Thyroid gland (tissue), 4 donors: ENCODE measurements around the gene CD79B. TPM values are rescaled to one million over a fixed set of nuclear protein-coding genes. Genes with fewer than 3 reads are reported as not detected.
A peak's percentile ranks its signal among the peaks of the same experiment; 100 is the strongest.
"Not testable (repeated sequence)": the region's sequence is repeated elsewhere in the genome, so short reads cannot be mapped to it uniquely, and the experiment has no call there.

Source experiments
- DNase-seq, 2 donors: peaks; one replicate each; pipeline ENCODE4 v3.0.0-alpha.2; 2019
- H3K27ac ChIP-seq, 3 donors: fragments of 200-600 bp; sonication (generic); 1 replicate in 2 of 3; 2 replicates in 1 of 3; pipeline ENCODE4 v1.5.1; 2016 to 2019; ENCODE audit warnings: mild to moderate bottlenecking in 1 of 3, moderate library complexity in 1 of 3
- H3K27me3 ChIP-seq: fragments of 200-600 bp; sonication (generic); one replicate; pipeline ENCODE4 v1.5.1; 2019
- H3K36me3 ChIP-seq, 2 donors: fragments of 200-600 bp; sonication (generic); one replicate each; pipeline ENCODE4 v1.5.1; 2016 to 2019
- H3K4me1 ChIP-seq, 2 donors: fragments of 200-600 bp; sonication (generic); one replicate each; pipeline ENCODE4 v1.5.1; 2017 to 2019
- H3K4me3 ChIP-seq, 3 donors: fragments of 200-600 bp; sonication (generic); replicated peaks in 1 of 3; 1 replicate in 2 of 3; 2 replicates in 1 of 3; pipeline ENCODE4 v1.5.1; 2016; ENCODE audit warnings: mild to moderate bottlenecking in 1 of 3
- H3K9me3 ChIP-seq: fragments of 200-600 bp; sonication (generic); one replicate; pipeline ENCODE4 v1.5.1; 2017
- CTCF ChIP-seq, 6 experiments: fragments of 200-600 bp in 3 of 6; fragments of 450-650 bp in 3 of 6; sonication (generic) in 3 of 6; IDR thresholded peaks; one replicate each; pipeline ENCODE4 v1.5.1; 2016 to 2019; ENCODE audit warnings: antibody characterized with exemption in 6 of 6, mild to moderate bottlenecking in 2 of 6, inconsistent platforms in 1 of 6, moderate library complexity in 1 of 6
- POLR2A ChIP-seq, 2 donors: fragments of 450-650 bp; IDR thresholded peaks; one replicate each; pipeline ENCODE4 v1.6.1; 2017; ENCODE audit warnings: antibody characterized with exemption in 2 of 2, mild to moderate bottlenecking in 2 of 2, moderate library complexity in 1 of 2
- WGBS, 2 donors: methylation state at CpG; one replicate each; pipeline ENCODE4 v1.1.5; 2017; 5-methylcytosine and 5-hydroxymethylcytosine counted together
- intact Hi-C: fragments of 100-400 bp; cut with DNase I; formaldehyde crosslinking; loops from one replicate; pipeline ENCODE4 v1.15.1; 2023
- total RNA-seq, 4 donors: library from RNA; depleted of rRNA; stranded (reverse); fragments of >200 nt; gene quantifications; one replicate each; pipeline ENCODE4 v1.2.3, GENCODE V29; 2016

CD79B gene
- total RNA-seq, 4 donors from 2014 or later = 1.3 to 1.8 TPM; not detected in 2

- H3K4me1 ChIP-seq, H3K9me3 ChIP-seq, H3K36me3 ChIP-seq, H3K27ac ChIP-seq, H3K27me3 ChIP-seq, H3K4me3 ChIP-seq, DNase-seq, intact Hi-C loops: not testable (repeated sequence)
- WGBS, 2 donors = 88 to 90% methylated on average over 6 of the region's 6 CpGs
Observed at GRCh38 chr17:63920050-63920449, 12.1 kb downstream of the CD79B start.

GRCh38 chr17:63919311-63919723 lies 12.8 kb downstream of the CD79B start:
- no peaks in the 10 kb centered on the region for H3K27me3 ChIP-seq
- 39 to 45% methylated on average over 8 of the region's 8 CpGs for WGBS, 2 donors
- intact Hi-C loops = loop anchor here (5.0 kb wide), 1 partner anchor 108 kb away; no protein-coding TSS in a partner anchor
- no peaks in the 10 kb centered on the region for H3K9me3 ChIP-seq
- TF ChIP-seq POLR2A (IDR thresholded peaks at IDR 0.05) (no peak), CTCF (IDR thresholded peaks at IDR 0.05) (peak; percentile 90 to 96 (median 94))
- no peaks in the 10 kb centered on the region for H3K36me3 ChIP-seq
- no peak overlapping the region for H3K27ac ChIP-seq
- no peaks in the 10 kb centered on the region for H3K4me1 ChIP-seq
- peak; percentile 51 to 54 for DNase-seq
- no peak overlapping the region for H3K4me3 ChIP-seq

GRCh38 chr17:63918789-63919305 lies 13.3 kb downstream of the CD79B start, which contains the start of gene GH1:
GH1 (minus strand) TSS chr17:63918839; CDS start chr17:63918776, 63 bp downstream.
- DNase-seq, H3K9me3 ChIP-seq, H3K27ac ChIP-seq, H3K4me1 ChIP-seq, H3K36me3 ChIP-seq, H3K27me3 ChIP-seq, H3K4me3 ChIP-seq: not testable (repeated sequence)
- 56 to 60% methylated on average over 10 of the region's 10 CpGs for WGBS, 2 donors
- intact Hi-C loops = loop anchor here (5.0 kb wide), 1 partner anchor 108 kb away; no protein-coding TSS in a partner anchor

- no peak for DNase-seq
- intact Hi-C loops = loop anchor here (5.0 kb wide), 1 partner anchor 109 kb away; no protein-coding TSS in a partner anchor
- no peak overlapping the region for H3K27ac ChIP-seq
- 71 to 77% methylated on average over 10 of the region's 10 CpGs for WGBS, 2 donors
- H3K27me3 ChIP-seq = no peaks in the 10 kb centered on the region
- no peaks in the 10 kb centered on the region for H3K9me3 ChIP-seq
- no peak for TF ChIP-seq POLR2A (IDR thresholded peaks at IDR 0.05)
- TF ChIP-seq CTCF (IDR thresholded peaks at IDR 0.05) = no peak
- H3K4me3 ChIP-seq = no peak overlapping the region
- H3K36me3 ChIP-seq = no peaks in the 10 kb centered on the region
- no peaks in the 10 kb centered on the region for H3K4me1 ChIP-seq
Observed at GRCh38 chr17:63918305-63918704, 13.8 kb downstream of the CD79B start.

- Histone ChIP-seq H3K36me3 (no peaks in the 10 kb centered on the region), H3K9me3 (no peaks in the 10 kb centered on the region), H3K27me3 (no peaks in the 10 kb centered on the region), H3K4me3 (no peak overlapping the region), H3K4me1 (no peaks in the 10 kb centered on the region), H3K27ac (no peak overlapping the region)
- no peak for TF ChIP-seq CTCF (IDR thresholded peaks at IDR 0.05)
- TF ChIP-seq POLR2A (IDR thresholded peaks at IDR 0.05) = no peak
- no peak for DNase-seq
- intact Hi-C loops = loop anchor here (5.0 kb wide), 1 partner anchor 110 kb away; no protein-coding TSS in a partner anchor
- 74 to 88% methylated on average over 7 to 12 of the region's 13 CpGs for WGBS, 2 donors
Observed at GRCh38 chr17:63917646-63918045, 14.5 kb downstream of the CD79B start.

- H3K4me1 ChIP-seq, H3K27ac ChIP-seq, H3K4me3 ChIP-seq, H3K27me3 ChIP-seq, H3K36me3 ChIP-seq, DNase-seq, H3K9me3 ChIP-seq: not testable (repeated sequence)
- intact Hi-C loops = loop anchor here (5.0 kb wide), 1 partner anchor 110 kb away; no protein-coding TSS in a partner anchor
- WGBS, 2 donors = 94% methylated on average over 9 to 11 of the region's 11 CpGs
Observed at GRCh38 chr17:63917206-63917605, 14.9 kb downstream of the CD79B start.
